GM13977 (cell line): ENCODE measurements around the gene GGT7.
"Not testable (repeated sequence)": the region's sequence is repeated elsewhere in the genome, so short reads cannot be mapped to it uniquely, and the experiment has no call there.

Experiments
- DNase-seq: peaks from one replicate; pipeline ENCODE4 v3.0.0; 2012; ENCODE audit warnings: low spot score
- in situ Hi-C: fragments of 300-500 bp; cut with MboI; formaldehyde crosslinking; loops from one replicate; pipeline ENCODE4 v1.12.0; 2022; ENCODE audit warnings: low sequenced_read_pairs, low pct_unique_long_range_greater_than_20kb, mixed read lengths, inconsistent platforms; ENCODE audit not compliant: unreplicated experiment
- TF ChIP-seq, protein P1 (sequence below): IDR thresholded peaks from 2 replicates; pipeline ENCODE4 v1.5.1; 2012; ENCODE audit warnings: mild to moderate bottlenecking, control low read depth; ENCODE audit not compliant: insufficient read depth; ENCODE audit errors: extremely low read depth, missing control alignments

The GGT7 gene

DNA sequence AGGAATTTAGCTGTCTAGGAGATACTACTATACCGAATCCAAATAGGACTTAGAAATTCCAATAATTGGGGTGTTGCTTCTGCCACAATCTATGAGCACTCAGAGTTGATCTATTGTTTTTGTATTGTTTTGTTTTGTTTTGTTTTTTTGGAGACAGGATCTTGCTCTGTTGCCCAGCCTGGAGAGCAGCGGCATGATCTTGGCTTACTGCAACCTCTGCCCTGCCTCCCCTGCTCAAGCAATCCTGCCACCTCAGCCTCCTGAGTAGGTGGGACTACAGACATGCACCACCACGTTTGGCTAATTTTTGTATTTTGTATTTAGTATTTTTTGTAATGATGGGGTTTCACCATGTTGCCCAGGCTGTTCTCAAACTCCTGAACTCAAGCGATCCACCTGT is 11.2 kb upstream of the GGT7 start:
- TF ChIP-seq, protein P1, sequence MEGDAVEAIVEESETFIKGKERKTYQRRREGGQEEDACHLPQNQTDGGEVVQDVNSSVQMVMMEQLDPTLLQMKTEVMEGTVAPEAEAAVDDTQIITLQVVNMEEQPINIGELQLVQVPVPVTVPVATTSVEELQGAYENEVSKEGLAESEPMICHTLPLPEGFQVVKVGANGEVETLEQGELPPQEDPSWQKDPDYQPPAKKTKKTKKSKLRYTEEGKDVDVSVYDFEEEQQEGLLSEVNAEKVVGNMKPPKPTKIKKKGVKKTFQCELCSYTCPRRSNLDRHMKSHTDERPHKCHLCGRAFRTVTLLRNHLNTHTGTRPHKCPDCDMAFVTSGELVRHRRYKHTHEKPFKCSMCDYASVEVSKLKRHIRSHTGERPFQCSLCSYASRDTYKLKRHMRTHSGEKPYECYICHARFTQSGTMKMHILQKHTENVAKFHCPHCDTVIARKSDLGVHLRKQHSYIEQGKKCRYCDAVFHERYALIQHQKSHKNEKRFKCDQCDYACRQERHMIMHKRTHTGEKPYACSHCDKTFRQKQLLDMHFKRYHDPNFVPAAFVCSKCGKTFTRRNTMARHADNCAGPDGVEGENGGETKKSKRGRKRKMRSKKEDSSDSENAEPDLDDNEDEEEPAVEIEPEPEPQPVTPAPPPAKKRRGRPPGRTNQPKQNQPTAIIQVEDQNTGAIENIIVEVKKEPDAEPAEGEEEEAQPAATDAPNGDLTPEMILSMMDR = no peak
- in situ Hi-C loops = no loop called here
- DNase-seq = no peak

GRCh38 chr20:34883087-34883688 is 10.5 kb upstream of the GGT7 start:
- TF ChIP-seq, protein P1 = no peak
- in situ Hi-C loops = no loop called here
- DNase-seq = no peak

GRCh38 chr20:34881689-34882088 is 9.0 kb upstream of the GGT7 start:
- TF ChIP-seq, protein P1 = no peak
- in situ Hi-C loops = no loop called here
- no peak for DNase-seq

GRCh38 chr20:34880971-34881370 is 8.3 kb upstream of the GGT7 start:
- DNase-seq, in situ Hi-C loops: not testable (repeated sequence)

DNA sequence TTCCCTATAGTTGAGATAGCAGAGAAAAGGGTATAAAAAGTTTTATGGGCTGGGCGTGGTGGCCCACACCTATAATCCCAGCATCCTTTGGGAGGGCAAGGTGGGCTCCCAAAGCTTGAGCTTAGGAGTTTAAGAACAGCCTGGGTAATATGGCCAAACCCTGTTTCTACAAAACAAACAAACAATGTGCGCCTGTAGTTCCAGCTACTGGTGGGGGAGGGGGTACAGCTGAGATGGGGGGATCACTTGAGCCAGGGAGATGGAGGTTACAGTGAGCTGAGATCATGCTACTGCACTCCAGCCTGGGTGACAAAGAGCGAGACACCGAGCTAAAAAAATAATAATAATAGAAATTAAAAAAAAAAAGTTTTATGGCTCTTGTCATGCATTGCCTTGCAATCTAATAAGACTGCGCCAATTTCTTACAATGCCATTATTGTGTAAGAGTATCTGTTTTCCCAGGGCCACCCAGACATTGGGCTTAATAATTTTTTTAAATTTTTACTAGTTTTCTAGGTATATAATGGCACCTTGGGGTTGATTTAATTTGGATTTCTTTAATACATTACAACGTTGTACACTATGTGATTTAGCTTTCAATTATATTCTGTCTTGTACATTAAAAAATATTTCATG is 7.7 kb upstream of the GGT7 start:
- no peak for DNase-seq
- in situ Hi-C loops = no loop called here
- TF ChIP-seq, protein P1 = no peak

GRCh38 chr20:34876406-34877282 is 4.0 kb upstream of the GGT7 start, which contains the start of gene ACSS2:
TSS of gene ACSS2 (plus strand) at chr20:34876612. CDS start at chr20:34876646, 34 bp downstream.
- in situ Hi-C loops = no loop called here
- TF ChIP-seq, protein P1 = no peak
- DNase-seq = no peak
